Activated gamma-delta T cell treated with anti-CD3 and anti-CD28 coated beads, Interleukin-2, amount 50 U/mL, for 16 hours (primary cell): Measurements from ENCODE around the gene S100A7.
A peak's percentile ranks its signal among the peaks of the same experiment; 100 is the strongest.
"Not testable (repeated sequence)": the region's sequence is repeated elsewhere in the genome, so short reads cannot be mapped to it uniquely, and the experiment has no call there.

Experiments used
- DNase-seq: peaks from one replicate; pipeline ENCODE4 v3.0.0-alpha.2; 2020; ENCODE audit warnings: low read depth

S100A7 gene

DNA sequence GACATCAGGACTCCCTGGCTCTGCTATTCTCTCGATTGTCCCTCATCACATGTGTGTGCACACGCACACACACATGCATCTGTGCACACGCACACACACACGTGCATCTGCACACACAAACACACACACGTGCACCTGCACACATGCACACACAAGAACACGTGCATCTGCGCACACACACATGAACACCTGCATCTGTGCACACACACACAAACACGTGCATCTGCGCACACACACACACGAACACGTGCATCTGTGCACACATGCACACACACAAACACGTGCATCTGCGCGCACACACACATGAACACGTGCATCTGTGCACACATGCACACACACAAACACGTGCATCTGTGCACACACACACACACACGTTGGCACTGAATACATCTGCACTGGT lies 29.4 kb downstream of the S100A7 start:
- DNase-seq: no peak

DNA sequence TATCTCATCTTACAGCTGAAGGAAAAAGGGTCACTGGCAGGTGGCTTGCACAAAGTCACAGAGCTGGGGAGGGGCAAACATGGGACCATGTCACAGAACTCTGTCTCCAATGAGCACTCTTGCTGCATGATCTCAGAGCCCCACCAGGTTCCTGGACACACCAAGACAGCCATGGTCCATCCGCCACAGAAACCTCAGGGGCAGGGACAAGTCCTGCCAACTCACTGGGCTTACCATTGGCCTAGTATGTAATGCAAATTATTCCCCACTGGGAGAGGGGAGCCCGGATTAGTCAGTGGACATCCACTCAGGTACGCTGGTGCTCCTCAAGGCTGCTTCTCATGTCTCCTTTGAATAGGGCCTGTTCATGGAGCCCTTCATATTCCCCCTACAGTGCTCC lies 29.9 kb downstream of the S100A7 start:
- DNase-seq: no peak

DNA sequence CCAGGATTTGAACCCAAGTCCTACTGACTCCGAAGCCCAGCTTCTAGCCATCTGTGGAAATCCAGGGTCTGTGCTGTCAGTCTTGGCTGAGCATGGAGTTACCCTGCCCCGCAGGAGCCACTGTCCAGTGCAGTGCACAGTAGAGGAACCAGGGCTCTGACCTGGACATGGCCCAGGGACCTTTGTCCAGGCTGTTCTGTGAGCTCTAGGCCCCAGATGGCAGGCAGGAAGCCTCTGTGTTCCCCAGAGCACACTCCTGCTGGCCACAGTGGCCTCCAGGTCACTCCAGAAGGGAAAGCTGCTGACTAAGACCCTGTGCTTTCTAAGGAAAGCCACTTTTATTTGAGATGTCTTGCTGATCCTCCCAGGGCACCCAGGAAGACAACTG lies 30.3 kb downstream of the S100A7 start:
- DNase-seq: no peak

DNA sequence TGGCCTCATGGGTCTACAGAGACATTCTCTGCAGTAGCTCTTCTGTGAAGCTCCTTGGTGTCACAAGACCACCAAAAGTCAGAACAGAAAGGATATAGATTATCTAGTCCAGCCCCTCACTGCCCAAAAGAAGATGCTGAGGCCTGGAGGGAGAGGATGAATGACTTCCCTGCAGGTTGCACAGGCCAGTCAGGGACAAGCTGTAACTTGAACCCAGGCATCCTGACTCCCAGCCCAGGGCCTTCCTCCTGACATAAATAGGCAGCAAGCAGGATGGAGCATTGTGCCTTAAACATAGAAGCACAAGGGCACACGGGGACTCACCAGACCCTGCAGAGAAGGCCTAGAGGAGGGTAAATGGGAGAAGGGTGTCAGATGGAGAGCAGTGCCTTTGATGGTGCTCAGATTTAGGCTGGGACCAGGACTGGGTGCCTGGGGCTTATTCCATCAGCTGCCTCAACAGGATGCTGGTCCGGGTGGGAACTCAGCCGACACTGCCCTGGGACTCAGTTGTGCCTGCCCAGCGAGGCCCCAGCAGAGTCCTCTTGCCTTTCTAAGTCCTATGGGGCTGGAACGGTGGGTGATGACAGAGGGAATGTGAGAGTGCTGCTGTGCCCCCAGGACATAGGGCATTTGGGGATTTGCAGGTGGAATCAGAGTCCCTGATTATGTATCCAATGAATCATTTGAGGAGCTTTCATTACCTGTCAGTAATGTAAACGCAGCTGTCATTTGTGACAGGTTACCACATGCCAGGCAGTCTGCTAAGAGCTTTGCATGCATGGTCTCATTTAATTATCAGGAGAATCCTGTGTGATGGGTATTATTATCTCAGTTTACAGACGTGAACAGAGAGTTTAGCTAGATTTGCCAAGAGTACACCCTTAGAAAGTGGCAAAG lies 30.9 kb downstream of the S100A7 start:
- no peak for DNase-seq

DNA sequence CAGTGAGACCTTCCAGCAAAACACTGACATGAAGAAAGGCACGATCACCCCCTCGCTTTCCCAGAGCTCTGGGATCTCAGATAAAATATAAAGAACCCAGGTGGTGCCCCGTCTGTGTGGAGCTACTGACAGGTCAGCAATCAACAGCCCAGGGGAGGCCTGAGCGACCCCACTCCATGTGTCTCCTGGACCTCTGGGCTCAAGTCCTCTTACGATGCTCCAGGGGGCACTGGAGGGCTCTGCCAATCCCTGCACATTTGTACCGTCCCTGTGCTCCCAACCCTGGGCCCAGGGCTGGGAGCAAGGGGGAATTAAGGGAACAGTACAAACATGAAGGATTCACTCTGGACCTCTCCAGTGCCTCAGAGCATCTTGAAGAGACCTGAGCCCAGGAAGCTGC lies 31.7 kb downstream of the S100A7 start:
- no peak for DNase-seq

DNA sequence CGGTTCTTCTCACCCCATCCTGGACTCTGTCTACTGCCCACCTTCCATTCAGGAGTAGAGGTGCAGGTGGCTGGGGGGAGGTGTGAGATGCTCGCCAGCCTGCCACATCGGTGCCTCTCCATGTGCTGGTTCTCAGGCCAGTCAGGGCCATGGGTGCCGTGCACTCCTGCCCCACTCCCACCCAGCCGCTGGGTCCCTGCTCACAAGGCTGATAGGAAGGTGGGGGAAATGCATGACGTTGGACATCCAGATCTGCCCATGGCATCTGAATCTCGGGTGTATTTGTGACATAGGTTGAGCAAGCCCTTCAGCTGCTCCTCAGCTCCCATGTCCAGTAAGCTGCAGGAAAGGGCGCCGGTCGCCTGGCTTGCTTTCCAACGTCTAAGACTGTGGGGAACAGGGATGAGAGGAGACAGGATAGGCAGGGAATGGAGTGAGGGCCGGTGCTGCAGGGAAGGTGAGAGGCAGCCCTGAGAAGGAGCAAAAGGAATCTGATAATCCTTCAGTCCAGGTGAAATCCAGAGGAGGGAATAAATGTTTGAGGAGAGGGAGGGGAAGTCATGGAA lies 32.3 kb downstream of the S100A7 start:
- DNase-seq: no peak

DNA sequence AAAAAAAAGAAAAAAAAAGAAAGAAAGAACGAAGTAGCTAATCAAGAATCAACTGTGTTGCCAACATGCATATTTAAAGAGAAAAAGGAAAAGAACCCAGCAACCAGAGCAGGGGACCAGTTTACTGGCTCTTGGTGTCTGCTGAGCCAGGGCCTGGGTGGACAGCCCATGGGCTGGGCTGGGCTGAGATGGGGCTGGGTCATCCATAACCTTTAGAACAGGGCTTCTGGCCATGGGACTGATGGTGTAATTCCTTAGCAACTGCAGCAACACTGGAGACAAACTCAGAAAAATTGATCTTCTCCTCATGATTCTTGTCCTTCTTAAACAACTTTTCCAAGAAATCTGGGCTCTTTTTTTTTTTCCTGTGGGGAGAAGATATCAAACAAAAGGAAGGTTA lies 33.6 kb downstream of the S100A7 start:
- DNase-seq: no peak

DNA sequence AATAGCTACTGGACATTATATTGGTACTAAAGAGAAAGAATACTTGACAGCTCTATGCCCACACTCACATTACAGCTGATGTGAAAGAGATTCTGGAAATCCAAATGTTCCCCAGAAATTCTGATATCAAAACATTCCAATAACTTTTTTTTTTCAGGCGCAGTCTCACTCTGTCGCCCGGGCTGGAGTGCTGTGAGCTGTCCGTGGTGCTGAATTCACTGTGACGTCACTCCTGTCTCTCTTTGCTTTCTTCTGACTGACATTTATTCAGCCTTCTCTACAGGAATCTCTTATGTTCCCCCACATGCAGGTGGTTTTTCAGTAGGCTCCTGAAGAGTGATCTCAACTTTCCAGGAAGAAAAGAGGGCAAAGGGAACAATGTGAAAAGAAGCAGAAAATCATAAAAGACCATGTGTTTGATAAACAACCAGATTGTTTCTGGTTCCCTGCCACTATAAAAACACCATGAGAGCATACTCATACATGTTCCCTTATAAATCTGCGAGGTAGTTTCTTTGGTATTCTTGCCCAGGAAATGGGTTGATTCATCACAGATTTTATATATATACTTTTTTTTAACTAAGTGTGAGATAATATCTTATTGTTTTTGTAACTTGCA lies 37.9 kb downstream of the S100A7 start:
- peak; percentile 42 for DNase-seq

DNA sequence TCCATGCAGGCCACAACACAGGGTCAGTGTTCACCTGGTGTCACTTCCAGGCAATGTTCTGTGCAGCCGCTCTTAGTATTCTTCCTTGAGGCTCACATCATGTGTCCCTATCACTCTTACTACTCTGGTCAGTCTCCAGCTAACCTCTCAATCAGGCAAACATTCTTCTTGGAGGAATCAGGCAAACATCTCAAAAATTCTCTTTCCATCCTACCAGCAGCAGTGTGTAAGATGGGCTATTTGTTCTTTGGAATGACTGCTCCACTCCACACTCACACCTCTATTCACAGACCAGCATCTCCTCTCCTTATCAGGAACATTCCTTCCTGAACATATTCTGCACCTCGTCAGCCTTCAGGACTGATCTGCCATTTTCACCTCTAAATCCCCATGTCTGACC lies 40.1 kb downstream of the S100A7 start:
- DNase-seq: no peak

DNA sequence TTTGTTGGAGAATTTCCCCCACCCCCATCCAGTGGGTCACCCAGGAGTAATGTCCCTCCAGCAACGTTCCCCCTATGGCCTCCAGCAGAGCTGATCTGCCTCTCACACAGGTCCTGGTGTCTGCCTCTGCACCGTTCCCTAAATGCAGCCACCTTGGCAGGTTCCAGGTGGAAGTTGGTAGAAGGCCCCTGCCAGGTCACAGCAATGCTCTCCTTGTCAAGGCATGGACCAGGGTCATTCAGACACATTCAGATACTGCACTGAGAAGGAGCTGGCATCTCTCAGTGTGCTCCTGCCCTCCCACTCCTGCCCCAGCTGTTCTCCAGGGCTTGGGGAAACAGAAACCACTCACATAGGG lies 41.0 kb downstream of the S100A7 start:
- not testable (repeated sequence) for DNase-seq

DNA sequence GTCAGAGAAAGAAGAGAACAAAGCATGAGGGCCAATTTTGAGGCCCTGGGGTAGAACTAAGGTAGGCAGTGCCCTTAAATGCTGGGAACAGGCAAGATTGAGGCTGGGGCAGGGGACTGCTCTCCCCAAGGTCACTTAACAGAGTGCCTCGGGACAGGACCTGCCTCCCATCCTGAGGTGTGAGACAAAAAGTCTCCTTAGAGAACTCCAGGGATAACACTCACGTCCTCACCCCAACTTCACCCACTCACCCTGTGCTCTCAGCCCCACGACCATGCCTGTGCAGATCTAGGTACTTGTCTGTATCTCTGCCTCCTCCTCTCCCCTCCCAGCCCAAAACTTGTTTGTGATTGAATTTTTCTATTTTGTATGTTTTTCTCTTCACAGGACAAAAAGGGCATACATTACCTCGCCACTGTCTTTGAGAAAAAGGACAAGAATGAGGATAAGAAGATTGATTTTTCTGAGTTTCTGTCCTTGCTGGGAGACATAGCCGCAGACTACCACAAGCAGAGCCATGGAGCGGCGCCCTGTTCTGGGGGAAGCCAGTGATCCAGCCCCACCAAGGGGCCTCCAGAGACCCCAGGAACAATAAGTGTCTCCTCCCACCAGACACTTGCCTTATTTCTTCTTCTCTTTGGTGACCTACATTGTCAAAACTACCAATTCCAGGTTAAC lies 41.6 kb downstream of the S100A7 start:
- not testable (repeated sequence) for DNase-seq

DNA sequence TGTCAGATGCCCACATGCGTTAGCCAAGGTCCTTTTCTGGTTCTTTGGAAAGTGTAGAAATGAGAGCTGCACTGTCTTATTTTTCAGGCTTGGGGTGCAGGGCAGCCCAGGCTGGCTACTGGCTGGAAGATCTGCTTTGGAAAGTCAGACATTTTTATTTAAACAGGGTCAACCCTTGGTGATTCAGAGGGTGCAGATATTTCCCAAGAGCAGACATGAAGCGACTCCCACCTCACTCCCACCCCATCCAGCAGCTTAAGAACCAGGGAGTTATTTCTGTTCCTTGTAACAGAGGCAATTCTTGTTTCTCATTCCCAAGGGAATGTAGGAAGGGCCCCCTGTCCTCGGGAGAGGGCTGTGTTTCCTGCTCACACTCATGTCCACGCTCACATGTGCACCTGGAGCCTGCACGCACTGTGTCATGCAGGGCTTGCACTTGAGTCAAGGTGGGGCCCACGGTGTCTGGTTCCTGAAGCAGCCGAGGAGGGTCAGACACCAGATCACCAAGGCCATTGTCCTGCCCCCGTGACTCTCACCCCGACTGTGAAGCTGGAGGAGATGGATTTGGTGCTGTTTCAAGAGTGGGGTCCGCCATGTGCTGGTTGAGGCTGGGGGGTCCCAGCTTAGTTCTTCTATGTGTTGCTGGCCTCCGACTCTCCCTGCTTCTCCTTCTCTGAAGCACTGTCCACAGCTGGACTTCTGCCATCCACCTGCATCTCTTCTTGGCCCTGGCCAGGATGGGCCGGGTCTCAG lies 43.1 kb downstream of the S100A7 start:
- DNase-seq: no peak

DNA sequence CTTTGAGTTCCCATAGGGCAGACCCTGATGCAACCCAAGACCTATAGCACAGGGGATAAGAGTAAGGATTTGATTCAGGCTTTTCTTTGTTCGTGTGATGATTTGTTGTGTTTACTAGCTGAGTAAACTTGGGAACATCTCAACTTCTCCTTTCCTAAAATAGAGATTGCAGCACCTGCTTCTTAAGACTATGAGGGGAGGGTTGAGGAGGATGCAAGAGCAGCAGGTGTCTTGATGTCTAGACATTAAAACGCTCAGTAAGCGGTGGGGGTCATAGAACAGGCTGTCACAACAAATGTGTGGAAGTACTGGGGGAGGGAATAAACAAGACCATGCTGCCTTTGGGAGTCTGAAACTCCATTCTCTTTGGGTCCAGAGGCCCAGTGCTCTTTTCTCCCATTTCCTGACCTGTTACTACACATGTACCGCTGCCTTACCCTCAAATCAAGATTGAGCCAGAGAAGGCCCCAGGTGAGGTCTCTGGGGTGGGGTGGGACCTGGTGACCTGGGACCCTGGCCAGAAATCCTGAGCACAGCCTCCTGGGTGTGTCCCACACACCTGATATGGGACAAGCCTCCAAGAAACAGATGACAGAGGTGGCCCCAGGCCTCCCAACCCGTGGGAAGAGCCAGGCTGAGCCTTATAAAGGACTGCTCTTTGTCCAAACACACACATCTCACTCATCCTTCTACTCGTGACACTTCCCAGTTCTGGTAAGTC lies 44.4 kb downstream of the S100A7 start, which contains the start of gene S100A7A:
Gene S100A7A, plus strand, starts transcription at position 671 of the 721 bp plus-strand sequence. CDS start 1,563 bp downstream, outside the sequence.
- DNase-seq: no peak

DNA sequence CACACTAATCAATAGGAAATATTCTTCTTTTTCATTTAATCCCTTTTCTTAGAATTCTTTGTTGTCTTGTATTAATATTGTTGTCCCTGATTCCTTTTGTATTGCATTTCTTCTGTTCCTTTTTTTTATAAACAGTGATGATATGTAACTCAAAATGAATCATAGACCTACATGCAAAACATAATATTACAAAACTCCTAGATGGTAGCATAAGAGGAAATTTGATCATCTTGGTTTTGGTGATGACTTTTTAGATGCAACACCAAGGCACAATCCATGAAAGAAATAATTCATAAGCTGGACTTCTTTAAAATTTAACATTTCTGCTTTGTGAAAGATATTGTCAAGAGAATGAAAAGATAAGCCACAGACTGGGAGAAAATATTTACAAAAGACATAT lies 46.5 kb downstream of the S100A7 start:
- DNase-seq: not testable (repeated sequence)
